A549 (cell line): ENCODE results near the gene REELD1.

Source experiments
- CHD4 ChIP-seq: fragments of 200-600 bp; sonication (generic); IDR thresholded peaks from 2 replicates; pipeline ENCODE4 v1.6.1; 2016; ENCODE audit warnings: antibody characterized with exemption, mild to moderate bottlenecking, borderline replicate concordance
- CTCF ChIP-seq: fragments of >200 bp; sonication (Bioruptor Twin); formaldehyde crosslinking; IDR thresholded peaks from 3 replicates; pipeline ENCODE4 v1.5.1; 2016
- EP300 ChIP-seq, 2 experiments: fragments of >200 bp; sonication (Bioruptor Twin); formaldehyde crosslinking; IDR thresholded peaks; 2 replicates in 1 of 2; 3 replicates in 1 of 2; pipeline ENCODE4 v1.6.1; 2016 to 2017
- MAFK ChIP-seq: fragments of 450-650 bp; IDR thresholded peaks from 2 replicates; pipeline ENCODE4 v1.6.1; 2014; ENCODE audit not compliant: partially characterized antibody
- PHF8 ChIP-seq: fragments of 200-600 bp; sonication (generic); IDR thresholded peaks from 2 replicates; pipeline ENCODE4 v1.6.1; 2016; ENCODE audit warnings: low read depth, mild to moderate bottlenecking, antibody characterized with exemption, moderate library complexity, borderline replicate concordance
- POLR2A ChIP-seq: IDR thresholded peaks from 2 replicates; pipeline ENCODE4 v1.6.1; 2012; ENCODE audit warnings: mild to moderate bottlenecking, low read length
- USF2 ChIP-seq: fragments of 450-650 bp; IDR thresholded peaks from 2 replicates; pipeline ENCODE4 v1.6.1; 2014; ENCODE audit warnings: antibody characterized with exemption

DNA sequence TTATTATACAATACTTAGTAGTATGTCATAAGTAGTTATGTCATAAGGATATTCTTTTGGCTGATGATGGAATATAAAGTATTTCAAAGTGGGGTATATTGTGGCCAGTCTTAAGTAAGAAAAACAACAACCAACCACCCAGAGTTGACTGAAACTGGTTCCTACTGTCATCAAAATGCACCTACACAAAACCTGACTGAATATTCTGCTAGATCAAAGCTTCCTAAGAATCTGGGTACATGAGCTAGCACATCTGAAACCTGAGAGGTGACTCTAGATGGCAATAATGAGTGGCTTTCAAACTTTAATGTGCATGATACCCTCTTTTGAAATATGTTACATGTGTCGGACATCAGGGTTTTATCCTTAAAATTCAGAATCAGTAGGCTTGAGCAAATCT lies 60.4 kb downstream of the REELD1 start:
- TF ChIP-seq CTCF: no peak
- no peak for TF ChIP-seq CHD4
- TF ChIP-seq POLR2A: no peak
- TF ChIP-seq USF2: no peak
- no peak for TF ChIP-seq MAFK
- no peak for TF ChIP-seq PHF8
- no peak for TF ChIP-seq EP300 (IDR thresholded peaks at IDR 0.05)
